ENCODE measurements around the gene LHX3.

LHX3 gene

DNA sequence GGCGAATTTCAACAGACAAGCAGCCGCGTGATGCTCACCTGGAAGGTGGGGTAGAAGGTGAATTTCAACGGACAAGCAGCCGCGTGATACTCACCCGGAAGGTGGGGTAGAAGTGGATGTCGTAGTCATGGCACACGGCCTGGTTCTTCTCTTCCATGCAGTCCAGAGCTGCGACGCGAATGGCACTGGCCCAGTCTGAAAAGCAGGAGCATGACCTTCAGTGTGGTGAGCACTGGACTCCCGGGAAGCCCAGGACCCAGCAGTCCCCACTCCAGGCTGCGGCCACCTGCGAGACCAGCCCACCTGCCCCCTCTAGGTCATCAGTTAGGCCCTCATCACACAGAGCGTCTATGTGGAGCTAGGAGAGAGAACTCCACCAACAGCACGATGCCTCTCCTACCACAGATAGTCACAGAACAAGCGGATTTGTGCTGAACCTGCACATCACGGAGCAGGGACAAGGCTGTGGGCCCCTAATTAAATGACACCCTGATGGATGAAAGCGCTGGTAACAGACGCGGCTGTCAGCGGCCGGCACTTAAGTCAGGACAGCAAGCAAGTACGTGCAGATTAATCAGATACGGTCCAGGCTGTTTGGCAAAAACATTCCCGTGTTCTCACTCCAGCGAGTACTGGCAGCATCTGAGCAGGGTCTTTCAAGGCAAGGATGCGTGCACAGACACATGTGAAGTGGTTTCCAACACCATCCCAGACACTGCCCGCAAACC, 21.9 kb upstream of the LHX3 start:
- no peak for DNase-seq (ENCODE audit: low read depth)

DNA sequence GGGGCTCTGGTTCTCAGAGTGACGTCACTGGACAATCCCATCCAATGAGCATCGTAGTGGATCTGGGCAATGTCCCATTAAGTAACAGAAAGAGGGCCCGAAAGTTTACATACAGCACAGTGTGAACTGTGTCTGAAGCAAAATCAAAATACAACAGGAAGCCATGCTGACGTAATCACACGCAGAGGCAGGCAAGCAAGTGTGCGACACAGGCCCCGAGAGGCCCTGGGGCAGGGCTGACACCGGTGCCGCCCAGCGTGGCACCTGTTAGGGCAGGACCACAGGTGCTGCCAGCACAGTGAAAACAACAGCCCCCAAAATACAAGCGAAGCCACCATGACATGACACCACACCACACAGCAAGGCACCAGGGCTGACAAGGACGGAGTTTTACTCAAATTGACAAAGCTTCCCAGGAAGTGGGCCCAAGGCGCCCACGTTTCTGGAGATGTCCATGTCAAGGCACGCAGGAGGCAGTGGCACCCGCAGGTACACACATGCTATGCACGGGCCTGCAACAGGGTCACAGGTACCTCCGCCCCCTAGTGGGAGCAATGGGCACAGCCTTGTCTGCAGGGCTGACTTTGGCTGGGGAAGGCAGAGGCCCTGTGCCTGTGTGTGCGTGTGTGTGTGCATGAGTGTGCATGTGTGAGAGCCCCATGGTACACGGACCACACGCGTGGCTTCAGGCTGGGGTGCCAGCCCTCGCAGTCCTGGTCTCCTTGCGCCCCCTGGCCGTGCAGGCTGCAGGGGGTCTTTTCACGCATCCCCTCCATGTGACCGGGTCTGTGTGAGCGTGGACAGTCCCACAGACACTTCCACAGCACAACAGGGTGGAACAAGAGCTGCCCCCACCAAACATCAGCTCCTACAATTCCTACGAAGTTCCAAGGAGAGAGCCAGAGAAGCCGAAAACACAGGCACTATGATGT, 21.1 kb upstream of the LHX3 start:
- DNase-seq (ENCODE audit: low read depth) = peak; percentile 45

DNA sequence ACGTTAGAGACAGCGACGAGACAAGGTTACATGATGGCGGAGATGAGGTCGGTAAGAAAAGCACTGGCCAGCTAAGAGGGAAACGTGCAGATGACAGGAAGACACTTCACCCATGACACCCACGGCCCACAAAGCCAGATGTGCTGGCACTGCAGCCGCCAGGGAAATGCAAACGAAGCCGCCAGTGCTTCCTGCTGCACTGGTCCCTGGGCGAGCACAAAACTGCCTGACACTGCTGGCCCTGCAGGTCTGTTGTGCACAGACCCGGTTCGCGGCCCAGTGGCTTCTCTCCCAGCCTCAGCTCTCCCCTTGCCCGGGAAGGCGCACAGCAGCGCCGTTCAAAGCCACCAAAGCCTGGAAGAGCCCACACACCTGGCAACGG, 20.4 kb upstream of the LHX3 start:
- no peak for DNase-seq (ENCODE audit: low read depth)

DNA sequence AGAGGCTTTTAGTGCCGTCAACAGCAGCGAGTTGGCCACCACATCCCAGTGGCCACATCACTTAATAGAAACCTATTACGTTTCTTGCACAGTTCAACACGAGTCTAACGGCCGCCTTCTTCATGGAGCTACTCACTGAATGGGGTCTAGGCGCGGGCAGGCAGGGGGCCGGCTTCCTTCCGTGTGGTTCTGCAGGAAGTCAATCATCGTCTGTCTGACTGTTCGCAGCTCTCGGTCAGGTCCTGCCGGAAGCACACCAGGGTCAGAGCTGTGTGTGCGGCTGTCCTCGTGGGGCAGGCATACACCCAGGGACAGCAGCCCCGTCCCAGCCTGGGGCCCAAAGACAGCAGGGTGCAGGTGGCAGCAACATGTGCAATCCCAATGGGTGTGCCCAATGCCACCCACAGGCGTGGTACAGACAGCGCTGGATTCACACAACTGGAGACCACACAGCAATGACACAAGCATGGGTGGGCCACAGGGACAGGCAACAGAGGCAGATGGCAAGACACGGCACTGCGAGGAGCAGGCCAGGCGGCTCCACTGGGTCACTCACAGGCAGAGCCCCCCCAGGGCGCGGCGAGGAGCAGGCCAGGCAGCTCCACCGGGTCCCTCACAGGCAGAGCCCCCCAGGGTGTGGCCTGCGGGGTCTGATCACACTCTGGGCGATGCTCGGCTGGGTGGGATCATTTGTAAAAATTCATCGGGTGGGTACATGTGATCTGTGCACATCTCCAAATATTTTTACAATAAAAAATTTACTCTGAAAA, 19.1 kb upstream of the LHX3 start:
- no peak for DNase-seq (ENCODE audit: low read depth)

DNA sequence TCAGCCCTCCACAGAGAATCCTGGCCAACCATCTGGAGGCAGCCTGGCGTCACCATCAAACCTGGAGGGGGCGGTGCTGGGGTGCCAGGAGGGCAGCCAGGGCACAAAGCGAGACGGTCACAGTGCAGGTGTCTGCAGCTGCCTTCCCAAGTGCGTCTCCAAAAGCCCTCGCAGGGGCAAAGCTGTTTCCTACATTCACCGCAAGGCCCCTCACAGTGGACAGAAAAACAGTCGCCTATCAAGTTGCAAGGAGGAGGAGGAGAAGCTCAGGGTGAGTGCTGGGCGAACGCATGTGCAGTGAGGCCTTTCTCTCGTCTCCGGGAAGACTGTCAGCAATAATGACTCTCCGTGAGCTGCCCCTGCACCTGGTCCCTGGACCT, 18.0 kb upstream of the LHX3 start:
- DNase-seq (ENCODE audit: low read depth) = no peak

DNA sequence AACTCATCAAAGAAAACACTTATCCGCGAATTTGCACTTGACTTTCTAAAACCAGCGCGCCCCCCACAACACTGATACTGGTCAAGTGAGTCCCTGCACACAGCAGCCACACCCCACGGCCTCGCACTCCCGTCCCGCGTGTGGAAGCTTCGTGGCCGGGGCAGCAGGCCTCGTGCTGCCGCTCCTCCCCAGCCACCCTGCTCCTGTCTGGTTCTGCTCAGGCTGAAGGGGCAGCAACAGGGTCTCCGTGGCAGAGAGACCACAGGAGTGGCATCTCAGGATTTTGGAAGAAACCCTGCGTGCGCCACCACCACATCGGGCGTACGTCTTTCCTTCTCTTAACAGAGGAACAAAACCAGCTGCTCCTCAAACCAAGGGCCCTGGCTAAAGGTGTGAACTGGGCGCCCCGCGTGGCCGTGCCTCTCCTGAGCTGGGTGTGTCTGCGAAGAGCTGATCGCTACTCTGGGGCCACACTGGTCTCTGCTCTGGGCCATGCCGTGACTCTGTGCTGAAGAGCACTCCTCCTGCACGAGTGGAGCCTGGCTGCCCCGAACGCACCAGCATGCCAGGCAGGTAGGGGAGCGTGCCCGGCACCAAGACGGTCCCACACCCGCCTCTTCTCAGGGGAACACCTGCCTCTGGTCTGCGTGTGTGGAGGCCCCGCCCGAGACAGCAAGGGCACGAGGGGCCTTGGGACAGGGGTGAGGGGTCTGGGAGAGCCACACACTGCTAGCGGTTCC, 17.4 kb upstream of the LHX3 start:
- DNase-seq (ENCODE audit: low read depth) = no peak

DNA sequence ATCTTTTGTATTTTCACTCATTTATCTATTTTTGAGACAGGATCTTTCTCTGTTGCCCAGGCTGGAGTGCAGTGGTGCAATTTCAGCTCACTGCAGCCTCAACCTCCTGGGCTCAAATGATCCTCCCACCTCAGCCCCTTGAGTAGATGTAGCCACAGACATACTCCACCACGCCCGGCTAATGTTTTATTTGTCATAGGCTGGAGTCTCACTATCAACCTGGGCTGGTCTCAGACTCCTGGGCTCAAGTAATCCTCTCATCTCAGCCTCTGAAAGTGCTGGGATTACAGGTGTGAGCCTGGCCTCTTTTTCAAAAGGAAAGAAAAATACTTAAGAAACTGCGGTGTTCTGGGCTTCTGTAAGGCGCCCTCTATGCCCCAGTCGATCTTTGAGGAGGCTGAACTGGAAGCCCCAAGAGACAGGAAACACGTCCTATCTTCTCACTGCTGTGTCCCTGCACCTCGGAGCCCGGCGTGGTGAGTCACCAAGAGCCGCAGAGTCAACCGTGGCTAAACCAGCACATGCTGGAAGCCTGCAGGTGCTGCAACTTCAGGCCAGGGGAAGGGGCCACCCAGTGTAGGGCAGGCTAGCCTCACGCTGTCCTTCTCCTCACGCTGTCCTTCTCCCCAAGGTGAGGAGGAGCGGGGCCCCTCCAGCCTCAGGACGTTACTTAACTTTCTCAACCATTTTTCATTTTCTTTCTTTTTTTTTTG, 15.2 kb upstream of the LHX3 start:
- no peak for DNase-seq (ENCODE audit: low read depth)

DNA sequence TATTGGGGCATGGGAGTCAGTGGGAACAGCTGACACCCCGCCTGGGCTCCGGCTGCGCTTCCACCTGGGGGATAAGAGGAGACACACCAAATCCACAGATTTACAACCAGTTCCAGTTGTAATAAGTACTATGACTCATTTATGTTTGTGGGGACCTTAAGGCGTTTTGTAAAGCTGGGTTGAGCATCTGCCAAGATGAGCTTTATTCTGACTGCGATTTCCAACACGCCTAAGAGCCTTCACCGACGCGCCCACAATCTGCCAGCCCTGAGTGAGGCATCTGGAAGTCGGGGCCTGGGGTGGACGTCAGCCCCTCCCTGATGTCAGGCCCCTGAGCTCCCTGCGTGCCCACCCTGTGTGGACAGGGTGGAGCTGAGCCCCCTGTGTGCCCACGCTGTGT, 14.3 kb upstream of the LHX3 start:
- no peak for DNase-seq (ENCODE audit: low read depth)

DNA sequence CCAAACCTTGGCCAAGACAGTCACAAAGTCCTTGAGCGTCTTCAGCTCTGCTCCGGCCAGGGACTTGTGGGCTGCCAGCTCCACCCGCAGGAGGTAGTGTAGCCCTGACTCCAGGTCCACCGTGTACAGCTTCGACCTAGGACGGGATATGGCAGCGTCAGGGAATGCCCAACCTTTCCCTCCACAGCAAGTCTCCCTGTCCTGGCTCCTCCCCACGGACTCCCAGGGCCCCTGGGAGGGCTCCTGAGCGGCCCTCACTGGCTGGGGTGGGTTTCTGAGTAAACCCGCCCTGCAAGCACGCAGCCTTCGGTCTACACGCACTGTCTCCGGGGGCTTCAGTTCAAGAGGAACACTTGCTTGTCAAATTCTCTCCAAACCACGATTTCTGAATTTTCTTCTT, 13.7 kb upstream of the LHX3 start:
- no peak for DNase-seq (ENCODE audit: low read depth)

DNA sequence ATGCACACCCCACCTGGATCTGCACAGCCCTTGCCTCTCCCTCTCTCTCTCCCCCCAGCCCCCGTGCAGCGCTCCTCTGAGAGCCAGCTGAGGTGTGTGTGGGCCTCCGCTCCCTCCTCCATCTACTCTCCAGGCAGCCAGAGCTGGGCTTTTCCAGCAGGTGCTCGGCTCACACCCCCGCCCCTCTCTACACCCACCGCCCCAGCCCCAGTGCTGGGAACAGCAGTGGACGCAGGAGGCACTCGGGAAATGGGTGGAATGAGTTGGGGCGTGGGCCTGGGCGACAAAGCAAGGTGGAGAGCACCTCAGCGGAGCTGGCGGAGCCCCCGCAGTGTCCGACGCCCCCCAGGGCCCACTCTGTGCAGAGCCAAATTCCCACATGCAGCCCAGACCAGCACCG, 13.3 kb upstream of the LHX3 start:
- DNase-seq (ENCODE audit: low read depth) = no peak

DNA sequence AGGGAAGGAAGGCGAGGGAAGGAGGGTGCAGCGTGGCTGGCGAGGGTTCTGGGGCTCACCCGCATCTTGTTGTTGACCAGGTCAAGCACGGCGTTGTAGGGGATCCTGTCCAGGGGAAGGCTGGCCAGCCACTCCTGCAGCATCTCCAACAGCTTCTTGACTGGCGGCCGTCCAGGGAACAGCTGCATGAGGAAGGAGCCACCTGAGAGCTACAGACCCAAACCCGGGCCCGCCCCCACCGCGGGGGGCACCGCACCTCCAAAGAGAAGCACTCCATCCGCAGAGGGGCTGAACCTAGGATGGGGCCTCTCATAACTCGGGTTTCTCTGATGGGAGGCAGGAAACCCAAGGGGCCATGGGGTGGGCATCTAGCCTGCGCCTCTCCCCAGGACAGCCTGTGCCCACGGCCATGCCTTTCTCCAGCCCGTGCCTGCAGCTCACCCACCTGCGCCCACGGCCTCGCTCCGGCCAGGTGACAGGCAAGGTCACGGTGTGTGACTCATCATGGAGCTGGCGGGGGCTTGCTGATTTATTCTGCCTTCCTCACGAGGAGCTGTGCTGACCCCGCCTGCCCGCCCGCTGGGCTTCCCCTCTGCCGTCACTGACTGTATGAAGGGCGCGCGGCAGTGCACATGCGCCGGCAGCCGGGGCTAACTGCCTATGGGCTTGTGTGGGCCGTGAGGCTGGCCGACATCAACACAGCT, 11.8 kb upstream of the LHX3 start:
- no peak for DNase-seq (ENCODE audit: low read depth)

DNA sequence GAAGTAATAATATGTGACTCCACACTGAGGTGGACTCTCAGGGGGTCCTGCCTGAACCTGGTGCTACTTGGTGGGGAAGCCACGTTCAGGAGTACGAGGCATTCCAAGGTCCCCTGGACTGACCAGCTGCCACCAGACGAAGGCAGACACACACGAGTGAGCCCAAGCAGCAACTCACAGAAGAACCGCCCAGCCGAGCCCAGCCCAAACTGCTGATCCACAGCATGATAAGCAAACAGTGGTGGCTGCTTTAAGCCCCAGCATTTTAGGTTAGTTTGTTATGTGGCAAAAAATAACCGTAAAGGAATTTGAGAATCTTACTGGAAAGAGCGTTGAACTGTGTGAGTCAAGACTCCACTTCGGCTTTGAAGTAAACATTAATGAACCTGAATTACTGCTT, 8.8 kb upstream of the LHX3 start:
- no peak for DNase-seq (ENCODE audit: low read depth)

DNA sequence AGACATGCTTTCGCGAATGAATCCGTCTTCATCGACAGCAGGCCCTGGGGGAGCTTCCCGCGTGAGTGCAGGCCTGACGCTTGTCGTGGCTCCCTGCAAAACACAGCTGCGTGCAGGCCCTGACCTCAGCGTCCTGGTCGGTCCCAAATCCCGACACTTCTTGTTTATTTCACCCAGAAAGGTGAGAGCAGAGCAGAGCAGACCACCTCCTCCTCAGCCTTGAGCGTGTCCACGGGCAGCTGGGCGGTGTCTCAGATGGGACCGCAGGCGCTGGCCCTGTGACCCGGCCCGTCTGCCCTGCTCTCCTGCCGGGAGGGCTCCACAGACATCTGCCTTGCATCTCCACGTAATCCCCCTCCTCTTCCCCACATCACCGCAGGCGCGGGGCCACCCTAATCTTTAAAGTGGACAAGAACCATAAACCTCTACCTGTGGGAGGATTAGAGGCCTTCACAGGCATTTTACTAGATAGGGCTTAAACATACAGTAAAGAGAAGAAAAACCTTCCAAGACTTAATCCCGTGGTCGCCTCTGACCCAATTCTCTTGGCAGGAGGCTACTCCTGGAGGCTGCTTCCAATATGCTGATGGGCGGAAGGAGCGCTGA, 7.5 kb upstream of the LHX3 start:
- no peak for DNase-seq (ENCODE audit: low read depth)

DNA sequence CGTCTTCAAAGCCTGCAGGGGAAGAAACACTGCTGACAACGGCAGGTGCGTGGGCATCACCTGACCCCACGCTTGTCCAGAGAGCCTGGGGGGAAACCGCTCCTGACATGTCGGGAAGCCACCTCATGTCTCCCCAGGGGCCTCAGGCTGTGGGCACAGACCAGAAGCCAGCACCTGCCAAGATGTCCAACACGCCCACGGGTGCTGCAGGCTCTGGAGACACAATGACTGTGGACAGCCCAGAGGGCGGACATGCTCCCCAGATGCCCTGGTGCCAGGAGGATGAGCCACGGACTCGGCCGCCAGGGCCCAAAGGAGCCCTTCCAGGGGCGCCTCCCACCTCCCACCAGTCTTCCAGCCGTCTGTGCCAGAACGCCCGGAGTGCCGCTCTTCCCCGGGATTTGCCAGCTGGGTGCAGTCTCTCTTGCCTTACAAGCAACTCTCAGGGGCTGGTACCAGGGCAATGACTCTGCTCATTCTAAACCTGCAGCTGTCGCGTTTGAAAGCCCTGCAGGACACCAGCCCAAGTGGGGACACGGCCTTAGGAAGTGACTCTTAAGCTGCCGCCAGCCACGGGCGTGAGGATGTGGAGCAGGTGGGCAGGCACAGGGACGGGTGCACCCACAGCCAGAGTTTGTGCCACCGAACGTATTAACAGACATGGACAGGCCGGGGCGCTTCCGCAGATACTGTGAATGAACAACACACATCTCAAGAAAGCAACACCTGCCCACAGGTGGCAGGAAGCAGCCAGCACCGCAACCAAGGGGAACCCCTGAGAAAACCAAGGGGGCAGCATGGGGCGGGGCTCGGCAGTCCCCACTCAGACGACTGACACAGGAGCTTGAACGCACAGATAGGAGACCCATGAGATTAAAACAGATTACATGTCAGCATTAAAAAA, 6.8 kb upstream of the LHX3 start:
- DNase-seq (ENCODE audit: low read depth) = no peak

DNA sequence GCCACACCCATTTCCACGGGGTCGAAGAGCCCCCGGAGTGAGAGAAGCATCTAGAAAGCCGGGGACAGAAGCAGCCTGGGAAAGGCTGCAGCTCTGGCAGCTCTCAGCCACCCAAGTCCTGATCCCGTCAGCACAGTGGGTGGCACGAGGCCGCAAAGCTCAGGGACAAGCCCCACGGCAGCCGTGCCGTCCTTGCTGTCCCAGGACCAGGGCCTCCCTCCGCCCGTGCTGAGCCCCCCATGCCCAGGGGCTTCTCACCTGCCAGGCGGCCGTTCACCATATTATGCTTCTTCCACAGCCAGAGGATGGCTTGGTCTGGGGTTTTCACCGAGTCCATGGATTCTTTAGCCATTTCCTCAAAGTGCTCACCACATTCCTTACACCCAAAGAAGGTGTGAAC, 6.1 kb upstream of the LHX3 start:
- no peak for DNase-seq (ENCODE audit: low read depth)

DNA sequence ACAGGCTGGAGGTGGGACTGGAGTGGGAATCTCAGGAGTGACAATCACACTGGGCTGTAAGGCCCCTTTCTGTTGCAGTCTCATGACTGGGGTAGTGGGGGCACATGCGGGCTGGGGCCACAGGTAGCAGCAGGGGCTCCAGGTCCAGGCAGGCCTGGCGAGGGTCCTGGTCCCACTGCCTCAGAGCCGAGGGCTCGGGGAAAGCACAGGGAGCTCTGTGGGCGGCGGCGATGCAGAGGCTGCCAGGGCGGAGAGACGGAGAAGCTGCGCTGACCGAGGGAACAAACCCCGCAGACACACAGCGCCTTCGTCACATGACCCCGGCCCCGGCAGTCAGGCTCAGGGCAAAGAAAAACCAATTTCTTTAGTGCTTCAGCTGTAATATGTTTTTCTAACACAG, 5.3 kb upstream of the LHX3 start:
- no peak for DNase-seq (ENCODE audit: low read depth)

DNA sequence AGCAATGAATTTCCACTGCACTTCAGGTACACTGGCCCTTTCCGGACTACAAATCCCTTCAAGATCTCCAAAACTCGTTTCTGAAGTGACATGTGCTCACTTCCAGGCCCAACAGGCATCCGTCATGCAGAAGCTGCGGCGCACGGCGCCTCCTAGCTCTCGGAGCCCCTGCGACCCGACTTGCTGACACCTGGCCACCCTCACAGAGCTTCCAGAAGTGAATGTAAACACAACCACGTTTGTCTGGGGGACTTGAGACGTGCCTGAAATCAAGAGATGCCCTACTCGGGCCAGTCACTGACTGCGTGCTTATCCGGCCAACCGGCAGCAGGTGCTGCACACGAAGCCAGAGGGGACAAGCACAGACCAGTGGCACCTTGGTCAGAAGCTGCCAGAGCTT, 4.9 kb upstream of the LHX3 start:
- no peak for DNase-seq (ENCODE audit: low read depth)

DNA sequence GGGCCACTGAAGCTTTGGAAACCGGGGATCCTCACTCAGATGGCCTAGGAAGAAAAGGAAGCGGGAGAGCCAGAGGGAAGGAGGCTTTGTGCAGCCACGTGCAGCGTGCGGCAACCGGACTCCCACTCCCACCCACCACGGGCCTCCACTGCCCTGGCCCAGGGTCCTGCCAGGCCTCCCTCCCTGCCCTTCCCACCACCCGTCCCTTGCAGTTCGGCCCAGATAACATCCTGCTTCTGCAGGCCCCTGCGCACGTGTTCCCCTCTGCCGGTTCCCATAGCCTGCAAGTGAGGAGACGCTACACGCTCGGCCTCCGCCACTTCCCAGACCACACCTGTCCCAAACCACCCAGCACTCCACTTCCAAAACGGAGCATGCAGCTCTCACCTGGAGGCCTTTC, 4.3 kb upstream of the LHX3 start:
- DNase-seq (ENCODE audit: low read depth) = no peak

DNA sequence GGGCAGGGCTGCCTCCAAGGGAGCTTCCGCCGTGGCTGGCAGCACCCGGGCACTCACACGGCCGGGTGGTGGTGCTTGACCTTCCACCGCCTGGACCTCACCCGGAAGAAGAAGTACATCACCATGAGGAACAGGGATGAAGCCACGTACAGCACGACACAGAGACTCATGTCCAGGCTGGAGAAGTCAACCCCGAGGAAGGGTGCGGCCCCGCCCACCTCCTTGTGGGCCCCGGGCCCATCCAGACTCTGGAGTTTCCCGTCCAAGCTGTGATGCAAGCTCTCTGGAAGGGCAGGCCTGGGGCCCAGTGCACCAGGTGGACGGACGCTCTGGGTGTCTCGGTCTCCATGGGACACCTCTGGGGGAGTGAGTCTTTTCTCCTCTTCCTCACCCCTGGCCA, 3.7 kb upstream of the LHX3 start:
- DNase-seq (ENCODE audit: low read depth) = no peak
